Stimulated activated CD4-positive, alpha-beta T cell treated with anti-CD3 and anti-CD28 coated beads, Interleukin-15, amount 100 ng/mL, for 48 hours (primary cell): Measurements from ENCODE around the gene PRKCA.

Experiments used
- DNase-seq, 2 donors: peaks; one replicate each; pipeline ENCODE4 v3.0.0-alpha.2; 2020; ENCODE audit warnings: low read depth in 2 of 2

The PRKCA gene

GRCh38 chr17:66625311-66625767 is 322.9 kb downstream of the PRKCA start:
- DNase-seq = no peak

- no peak for DNase-seq
Observed at GRCh38 chr17:66627985-66628384, 325.6 kb downstream of the PRKCA start.

GRCh38 chr17:66629762-66630161 is 327.3 kb downstream of the PRKCA start:
- DNase-seq = no peak

GRCh38 chr17:66630379-66630778 is 328.0 kb downstream of the PRKCA start:
- DNase-seq = no peak

- DNase-seq = no peak
Observed at GRCh38 chr17:66630828-66631472, 328.5 kb downstream of the PRKCA start.

GRCh38 chr17:66632731-66633130 is 330.3 kb downstream of the PRKCA start:
- no peak for DNase-seq

- peak; percentile 47 to 49 for DNase-seq
Observed at GRCh38 chr17:66633317-66633965, 331.0 kb downstream of the PRKCA start.

- no peak for DNase-seq
Observed at GRCh38 chr17:66634193-66634592, 331.8 kb downstream of the PRKCA start.

- no peak for DNase-seq
Observed at GRCh38 chr17:66635386-66636045, 333.1 kb downstream of the PRKCA start.

- DNase-seq = no peak
Observed at GRCh38 chr17:66636111-66636510, 333.7 kb downstream of the PRKCA start.

- no peak for DNase-seq
Observed at GRCh38 chr17:66637491-66637890, 335.1 kb downstream of the PRKCA start.

GRCh38 chr17:66638707-66639479 is 336.5 kb downstream of the PRKCA start:
- no peak for DNase-seq

GRCh38 chr17:66643815-66644710 is 341.6 kb downstream of the PRKCA start:
- no peak for DNase-seq

- DNase-seq = no peak
Observed at GRCh38 chr17:66645259-66645658, 342.8 kb downstream of the PRKCA start.

GRCh38 chr17:66647391-66647983 is 345.1 kb downstream of the PRKCA start:
- no peak for DNase-seq

GRCh38 chr17:66649818-66650543 is 347.6 kb downstream of the PRKCA start:
- no peak for DNase-seq

- no peak for DNase-seq
Observed at GRCh38 chr17:66650544-66650877, 348.1 kb downstream of the PRKCA start.

- peak in 1 of 2 donors; percentile 21 for DNase-seq
Observed at GRCh38 chr17:66652840-66653507, 350.6 kb downstream of the PRKCA start.

- DNase-seq = no peak
Observed at GRCh38 chr17:66654106-66654740, 351.8 kb downstream of the PRKCA start.
